A549 (cell line): ENCODE data around the gene POLDIP2. TPM values are rescaled to one million over a fixed set of nuclear protein-coding genes. Genes with fewer than 3 reads are reported as not detected.

ENCODE experiments used
- ATAC-seq, 2 experiments: fragments of 200-7000 bp in 1 of 2; fragments of >200 bp in 1 of 2; cut with Nextera tagmentation in 1 of 2; cut with Tn5 transposase in 1 of 2; 3 replicates each; pipeline versions ENCODE4 v1.8.0 to v1.9.1; 2018 to 2020; ENCODE audit warnings: mild to moderate bottlenecking in 1 of 2, moderate library complexity in 1 of 2
- CTCF ChIA-PET: fragments of 300-600 bp; sonication (Branson Sonifier 250); formaldehyde crosslinking; extraction: SDS; loops from one replicate; lab custom pipeline; 2021; ENCODE audit warnings: antibody characterized with exemption, inconsistent platforms; lab: Yijun Ruan, JAX
- POLR2A ChIA-PET: fragments of 350-600 bp; formaldehyde crosslinking; extraction: SDS; loops from one replicate; lab custom pipeline; 2021; ENCODE audit warnings: antibody characterized with exemption, inconsistent platforms; lab: Yijun Ruan, JAX
- DNase-seq, 2 experiments: peaks; one replicate each; pipeline versions ENCODE4 v3.0.0 to v3.0.0-alpha.2; 2011 to 2016; ENCODE audit warnings: low read depth in 1 of 2, low spot score in 1 of 2
- FAIRE-seq: peaks from 2 replicates; lab custom pipeline; 2011; peaks lifted over from hg19 to GRCh38; lab: Jason Lieb, UNC
- H3K27ac ChIP-seq, 2 experiments: fragments of >200 bp; sonication (Bioruptor Twin); formaldehyde crosslinking; 3 replicates each; pipeline ENCODE4 v1.5.1; 2016 to 2017
- H3K4me1 ChIP-seq: fragments of >200 bp; sonication (Bioruptor Twin); formaldehyde crosslinking; 3 replicates; pipeline ENCODE4 v1.6.1; 2016
- H3K4me2 ChIP-seq: fragments of >200 bp; sonication (Bioruptor Twin); formaldehyde crosslinking; 3 replicates; pipeline ENCODE4 v1.6.1; 2016
- H3K4me3 ChIP-seq: fragments of >200 bp; sonication (Bioruptor Twin); formaldehyde crosslinking; 3 replicates; pipeline ENCODE4 v1.5.1; 2016
- H3K9me3 ChIP-seq: fragments of >200 bp; sonication (Bioruptor Twin); formaldehyde crosslinking; 3 replicates; pipeline ENCODE4 v1.6.1; 2016
- CBX8 ChIP-seq: fragments of 200-600 bp; sonication (generic); IDR thresholded peaks from 2 replicates; pipeline ENCODE4 v1.6.1; 2016
- CHD4 ChIP-seq: fragments of 200-600 bp; sonication (generic); IDR thresholded peaks from 2 replicates; pipeline ENCODE4 v1.6.1; 2016; ENCODE audit warnings: antibody characterized with exemption, mild to moderate bottlenecking, borderline replicate concordance
- FOSB ChIP-seq: fragments of 250-450 bp; sonication (Bioruptor Pico); IDR thresholded peaks from 2 replicates; pipeline ENCODE4 v1.5.0; 2020; ENCODE audit warnings: mild to moderate bottlenecking, moderate library complexity
- FOSL2 ChIP-seq, 2 experiments: fragments of 450-650 bp in 1 of 2; fragments of >200 bp in 1 of 2; sonication (Bioruptor Twin) in 1 of 2; formaldehyde crosslinking; IDR thresholded peaks; 2 replicates each; pipeline versions ENCODE4 v1.5.0 to v1.6.1; 2016 to 2020; ENCODE audit warnings: mild to moderate bottlenecking in 1 of 2, moderate library complexity in 1 of 2
- GATA3 ChIP-seq: IDR thresholded peaks from 2 replicates; pipeline ENCODE4 v1.6.1; 2012; ENCODE audit warnings: borderline replicate concordance
- HDAC2 ChIP-seq: fragments of 200-600 bp; sonication (generic); IDR thresholded peaks from 2 replicates; pipeline ENCODE4 v1.6.1; 2016
- HOXA7 ChIP-seq: fragments of 250-450 bp; sonication (Bioruptor Pico); IDR thresholded peaks from 2 replicates; pipeline ENCODE4 v1.5.0; 2020; ENCODE audit warnings: mild to moderate bottlenecking, moderate library complexity
- JUN ChIP-seq, 2 experiments: fragments of >200 bp; sonication (Bioruptor Twin); formaldehyde crosslinking; IDR thresholded peaks; 2 replicates in 1 of 2; 3 replicates in 1 of 2; pipeline ENCODE4 v1.6.1; 2016 to 2017
- KDM1A ChIP-seq: fragments of 200-600 bp; sonication (generic); IDR thresholded peaks from 2 replicates; pipeline ENCODE4 v1.6.1; 2016; ENCODE audit warnings: low read depth, mild to moderate bottlenecking
- NR3C1 ChIP-seq: fragments of >200 bp; sonication (Bioruptor Twin); formaldehyde crosslinking; IDR thresholded peaks from 3 replicates; pipeline ENCODE4 v1.6.1; 2017
- RAD21 ChIP-seq, 2 experiments: fragments of >200 bp in 1 of 2; sonication (Bioruptor Twin) in 1 of 2; formaldehyde crosslinking in 1 of 2; IDR thresholded peaks in 1 of 2; conservative IDR thresholded peaks in 1 of 2; 2 replicates in 1 of 2; 3 replicates in 1 of 2; pipeline ENCODE4 v1.6.1; 2012 to 2018; ENCODE audit warnings: inconsistent platforms in 1 of 2
- RFX5 ChIP-seq: fragments of 450-650 bp; IDR thresholded peaks from 2 replicates; pipeline ENCODE4 v1.7.1; 2014; ENCODE audit warnings: antibody characterized with exemption, mild to moderate bottlenecking, moderate library complexity
- SMC3 ChIP-seq: fragments of >200 bp; sonication (Bioruptor Twin); formaldehyde crosslinking; IDR thresholded peaks from 3 replicates; pipeline ENCODE4 v1.6.1; 2018; ENCODE audit warnings: inconsistent platforms
- SREBF2 ChIP-seq: fragments of 450-650 bp; IDR thresholded peaks from 2 replicates; pipeline ENCODE4 v1.6.1; 2014; ENCODE audit warnings: mild to moderate bottlenecking, moderate library complexity
- WGBS: methylation state at CpG from one replicate; pipeline ENCODE4 v1.1.6; 2017; ENCODE audit errors: missing lambda C conversion rate; 5-methylcytosine and 5-hydroxymethylcytosine counted together
- polyA plus RNA-seq, 4 experiments: library from polyadenylated mRNA; depleted of rRNA in 3 of 4; stranded (reverse); fragments of >200 nt; fragmentation: RNase III in 1 of 4; extraction: RNeasy Plus Mini Kit Qiagen cat#74134 plus additional on column Dnase treatment in 1 of 4; gene quantifications; 2 replicates in 3 of 4; 3 replicates in 1 of 4; pipeline ENCODE4 v1.2.3, GENCODE V29; 2011 to 2017
- TF ChIP-seq, protein P1 (sequence below): fragments of 200-600 bp; sonication (generic); IDR thresholded peaks from 2 replicates; pipeline ENCODE4 v1.6.1; 2016; ENCODE audit warnings: antibody characterized with exemption, mild to moderate bottlenecking, moderate library complexity
- TF ChIP-seq, protein P2 (sequence below): fragments of >200 bp; sonication (Bioruptor Twin); formaldehyde crosslinking; IDR thresholded peaks from 3 replicates; pipeline ENCODE4 v1.5.1; 2016
- TF ChIP-seq, protein P3 (sequence below): IDR thresholded peaks from 2 replicates; pipeline ENCODE4 v1.6.1; 2012
- TF ChIP-seq, protein P4 (sequence below): fragments of >200 bp; sonication (Bioruptor Twin); formaldehyde crosslinking; IDR thresholded peaks from 2 replicates; pipeline ENCODE4 v1.6.1; 2016
- TF ChIP-seq, protein P5 (sequence below): fragments of 450-650 bp; IDR thresholded peaks from 2 replicates; pipeline ENCODE4 v1.6.1; 2014; ENCODE audit warnings: antibody characterized with exemption

POLDIP2 gene
- polyA plus RNA-seq, 2 of the 4 experiments (the other 2 are of a cell fraction), result 127 to 132 TPM

DNA sequence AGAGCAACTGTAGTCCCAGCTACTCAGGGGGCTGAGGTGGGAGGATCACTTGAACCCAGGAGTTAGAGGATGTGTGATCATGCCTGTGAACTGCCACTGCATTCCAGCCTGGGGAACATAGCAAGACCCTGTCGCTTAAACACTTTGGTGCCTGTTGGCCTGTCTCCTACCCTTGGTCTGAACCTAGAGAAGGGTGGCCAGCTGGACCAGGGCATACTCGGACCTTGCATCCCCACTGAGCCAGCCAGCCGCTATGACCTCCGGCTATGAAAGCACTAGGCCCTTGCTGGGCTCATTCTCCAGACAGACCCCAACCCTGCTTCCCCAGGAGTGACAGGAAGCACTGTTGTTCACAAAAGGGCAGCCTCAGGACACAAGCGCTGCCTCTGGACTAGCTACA lies 26.7 kb downstream of the POLDIP2 start:
- ATAC-seq (no peak), DNase-seq (no peak), FAIRE-seq (no peak)
- H3K9me3 ChIP-seq, result no peaks in the 10 kb centered on the region
- no peak overlapping the region for H3K4me2 ChIP-seq
- no peak overlapping the region for H3K27ac ChIP-seq
- TF ChIP-seq, protein P1, sequence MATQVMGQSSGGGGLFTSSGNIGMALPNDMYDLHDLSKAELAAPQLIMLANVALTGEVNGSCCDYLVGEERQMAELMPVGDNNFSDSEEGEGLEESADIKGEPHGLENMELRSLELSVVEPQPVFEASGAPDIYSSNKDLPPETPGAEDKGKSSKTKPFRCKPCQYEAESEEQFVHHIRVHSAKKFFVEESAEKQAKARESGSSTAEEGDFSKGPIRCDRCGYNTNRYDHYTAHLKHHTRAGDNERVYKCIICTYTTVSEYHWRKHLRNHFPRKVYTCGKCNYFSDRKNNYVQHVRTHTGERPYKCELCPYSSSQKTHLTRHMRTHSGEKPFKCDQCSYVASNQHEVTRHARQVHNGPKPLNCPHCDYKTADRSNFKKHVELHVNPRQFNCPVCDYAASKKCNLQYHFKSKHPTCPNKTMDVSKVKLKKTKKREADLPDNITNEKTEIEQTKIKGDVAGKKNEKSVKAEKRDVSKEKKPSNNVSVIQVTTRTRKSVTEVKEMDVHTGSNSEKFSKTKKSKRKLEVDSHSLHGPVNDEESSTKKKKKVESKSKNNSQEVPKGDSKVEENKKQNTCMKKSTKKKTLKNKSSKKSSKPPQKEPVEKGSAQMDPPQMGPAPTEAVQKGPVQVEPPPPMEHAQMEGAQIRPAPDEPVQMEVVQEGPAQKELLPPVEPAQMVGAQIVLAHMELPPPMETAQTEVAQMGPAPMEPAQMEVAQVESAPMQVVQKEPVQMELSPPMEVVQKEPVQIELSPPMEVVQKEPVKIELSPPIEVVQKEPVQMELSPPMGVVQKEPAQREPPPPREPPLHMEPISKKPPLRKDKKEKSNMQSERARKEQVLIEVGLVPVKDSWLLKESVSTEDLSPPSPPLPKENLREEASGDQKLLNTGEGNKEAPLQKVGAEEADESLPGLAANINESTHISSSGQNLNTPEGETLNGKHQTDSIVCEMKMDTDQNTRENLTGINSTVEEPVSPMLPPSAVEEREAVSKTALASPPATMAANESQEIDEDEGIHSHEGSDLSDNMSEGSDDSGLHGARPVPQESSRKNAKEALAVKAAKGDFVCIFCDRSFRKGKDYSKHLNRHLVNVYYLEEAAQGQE, result no peak
- no peak for TF ChIP-seq KDM1A
- TF ChIP-seq NR3C1, result no peak
- no peak for TF ChIP-seq JUN (IDR thresholded peaks at IDR 0.05)
- 87% methylated on average over 5 of the region's 5 CpGs for WGBS
- no peak overlapping the region for H3K4me3 ChIP-seq
- ChIA-PET POLR2A (interaction anchor here (1.2 kb wide), 1 partner anchor 27 kb away, joined by 4 read pairs; the partner anchor contains the start of gene POLDIP2), CTCF (interaction anchor here (1.6 to 7.0 kb wide), 3 partner anchors 10 to 79 kb away, joined by 6 to 39 read pairs (median 10); partner anchors contain the start of gene TMEM97)
- H3K4me1 ChIP-seq, result peaks cover 10% of the 10 kb centered on the region; the same call in 2 of the 3 replicates

DNA sequence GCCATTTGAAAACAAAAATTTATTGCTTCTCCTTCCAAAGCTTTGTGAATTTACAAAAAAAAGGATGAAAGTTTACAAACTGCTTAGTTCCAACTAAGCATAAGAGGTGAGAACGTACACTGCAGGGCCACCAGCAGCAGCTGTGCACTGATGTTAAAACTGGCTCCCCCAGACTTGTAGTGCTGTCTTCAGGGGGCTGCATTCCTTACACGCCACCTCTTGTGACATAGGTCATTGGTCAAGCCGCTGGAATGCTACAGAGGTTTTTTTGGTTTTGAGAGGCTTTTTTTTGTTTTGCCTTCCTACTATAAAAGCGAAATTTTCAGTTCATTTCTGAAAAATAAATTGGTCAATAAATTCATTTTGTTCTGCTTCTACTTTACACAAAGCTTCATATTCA lies 29.0 kb downstream of the POLDIP2 start:
- H3K27ac ChIP-seq, result no peak overlapping the region
- no peak overlapping the region for H3K4me2 ChIP-seq
- peaks cover 24% of the 10 kb centered on the region for H3K4me1 ChIP-seq
- no peak for TF ChIP-seq SMC3
- no peak for TF ChIP-seq RAD21 (conservative IDR thresholded peaks at IDR 0.05 in 1 of 2, IDR thresholded peaks at IDR 0.05 in 1 of 2)
- TF ChIP-seq NR3C1, result no peak
- no peak for TF ChIP-seq GATA3
- no peak for TF ChIP-seq RFX5
- TF ChIP-seq CHD4, result no peak
- no peak for TF ChIP-seq SREBF2
- TF ChIP-seq FOSB (CRISPR knock-in tag), result no peak
- TF ChIP-seq CBX8, result no peak
- TF ChIP-seq, protein P2, sequence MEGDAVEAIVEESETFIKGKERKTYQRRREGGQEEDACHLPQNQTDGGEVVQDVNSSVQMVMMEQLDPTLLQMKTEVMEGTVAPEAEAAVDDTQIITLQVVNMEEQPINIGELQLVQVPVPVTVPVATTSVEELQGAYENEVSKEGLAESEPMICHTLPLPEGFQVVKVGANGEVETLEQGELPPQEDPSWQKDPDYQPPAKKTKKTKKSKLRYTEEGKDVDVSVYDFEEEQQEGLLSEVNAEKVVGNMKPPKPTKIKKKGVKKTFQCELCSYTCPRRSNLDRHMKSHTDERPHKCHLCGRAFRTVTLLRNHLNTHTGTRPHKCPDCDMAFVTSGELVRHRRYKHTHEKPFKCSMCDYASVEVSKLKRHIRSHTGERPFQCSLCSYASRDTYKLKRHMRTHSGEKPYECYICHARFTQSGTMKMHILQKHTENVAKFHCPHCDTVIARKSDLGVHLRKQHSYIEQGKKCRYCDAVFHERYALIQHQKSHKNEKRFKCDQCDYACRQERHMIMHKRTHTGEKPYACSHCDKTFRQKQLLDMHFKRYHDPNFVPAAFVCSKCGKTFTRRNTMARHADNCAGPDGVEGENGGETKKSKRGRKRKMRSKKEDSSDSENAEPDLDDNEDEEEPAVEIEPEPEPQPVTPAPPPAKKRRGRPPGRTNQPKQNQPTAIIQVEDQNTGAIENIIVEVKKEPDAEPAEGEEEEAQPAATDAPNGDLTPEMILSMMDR, result no peak
- TF ChIP-seq HDAC2, result no peak
- no peak for TF ChIP-seq HOXA7
- TF ChIP-seq FOSL2 (IDR thresholded peaks at IDR 0.05), result no peak
- no peak for TF ChIP-seq FOSL2 (CRISPR knock-in tag; IDR thresholded peaks at IDR 0.05)
- TF ChIP-seq, protein P3, sequence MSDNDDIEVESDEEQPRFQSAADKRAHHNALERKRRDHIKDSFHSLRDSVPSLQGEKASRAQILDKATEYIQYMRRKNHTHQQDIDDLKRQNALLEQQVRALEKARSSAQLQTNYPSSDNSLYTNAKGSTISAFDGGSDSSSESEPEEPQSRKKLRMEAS, result no peak
- TF ChIP-seq, protein P4, sequence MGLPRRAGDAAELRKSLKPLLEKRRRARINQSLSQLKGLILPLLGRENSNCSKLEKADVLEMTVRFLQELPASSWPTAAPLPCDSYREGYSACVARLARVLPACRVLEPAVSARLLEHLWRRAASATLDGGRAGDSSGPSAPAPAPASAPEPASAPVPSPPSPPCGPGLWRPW, result no peak
- TF ChIP-seq, protein P5, sequence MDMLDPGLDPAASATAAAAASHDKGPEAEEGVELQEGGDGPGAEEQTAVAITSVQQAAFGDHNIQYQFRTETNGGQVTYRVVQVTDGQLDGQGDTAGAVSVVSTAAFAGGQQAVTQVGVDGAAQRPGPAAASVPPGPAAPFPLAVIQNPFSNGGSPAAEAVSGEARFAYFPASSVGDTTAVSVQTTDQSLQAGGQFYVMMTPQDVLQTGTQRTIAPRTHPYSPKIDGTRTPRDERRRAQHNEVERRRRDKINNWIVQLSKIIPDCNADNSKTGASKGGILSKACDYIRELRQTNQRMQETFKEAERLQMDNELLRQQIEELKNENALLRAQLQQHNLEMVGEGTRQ, result no peak
- no peak for DNase-seq
- ChIA-PET POLR2A (no interaction called here), CTCF (interaction anchor here (0.8 to 2.2 kb wide), 11 partner anchors 9 to 96 kb away, joined by 3 to 11 read pairs (median 4); partner anchors contain the start of gene TMEM97)
- no peaks in the 10 kb centered on the region for H3K9me3 ChIP-seq
- no peak for ATAC-seq
- 85% methylated on average over 4 of the region's 4 CpGs for WGBS
- no peak overlapping the region for H3K4me3 ChIP-seq
- no peak for FAIRE-seq
